Kidney (tissue), 14 donors: Measurements from ENCODE around the gene HDAC2. TPM values are rescaled to one million over a fixed set of nuclear protein-coding genes. Genes with fewer than 3 reads are reported as not detected.

ENCODE experiments used
- DNase-seq, 5 donors: peaks; one replicate each; pipeline ENCODE4 v3.0.0-alpha.2; 2013 to 2020
- FAIRE-seq: peaks from 2 replicates; lab custom pipeline; 2012; peaks lifted over from hg19 to GRCh38; lab: Jason Lieb, UNC
- H3K27ac ChIP-seq, 2 donors: one replicate each; pipeline ENCODE4 v1.7.0; 2013; ENCODE audit warnings: low read depth in 2 of 2, low read length in 2 of 2, inconsistent platforms in 1 of 2
- H3K27me3 ChIP-seq: one replicate; pipeline ENCODE4 v1.7.1; 2013; ENCODE audit warnings: low read length, inconsistent platforms; ENCODE audit not compliant: control insufficient read depth, insufficient read depth
- H3K36me3 ChIP-seq, 3 donors: one replicate each; pipeline versions ENCODE4 v1.7.0 to v1.7.1; 2013; ENCODE audit warnings: low read length in 3 of 3, control low read depth in 1 of 3, inconsistent platforms in 1 of 3; ENCODE audit not compliant: insufficient read depth in 3 of 3, control insufficient read depth in 2 of 3
- H3K4me1 ChIP-seq, 3 donors: one replicate each; pipeline versions ENCODE4 v1.7.0 to v1.7.1; 2013; ENCODE audit warnings: low read length in 3 of 3, inconsistent platforms in 1 of 3, low read depth in 1 of 3; ENCODE audit not compliant: control insufficient read depth in 2 of 3, insufficient read depth in 2 of 3
- H3K4me3 ChIP-seq, 3 donors: one replicate each; pipeline versions ENCODE4 v1.7.0 to v1.8.1; 2013; ENCODE audit warnings: low read length in 3 of 3, control low read depth in 1 of 3, inconsistent platforms in 1 of 3
- H3K9ac ChIP-seq, 3 donors: one replicate each; pipeline versions ENCODE4 v1.7.0 to v1.7.1; 2013; ENCODE audit warnings: low read length in 3 of 3, control low read depth in 1 of 3, inconsistent platforms in 1 of 3
- H3K9me3 ChIP-seq, 3 donors: one replicate each; pipeline versions ENCODE4 v1.7.0 to v1.7.1; 2013; ENCODE audit warnings: low read length in 3 of 3, control low read depth in 1 of 3, inconsistent platforms in 1 of 3; ENCODE audit not compliant: control insufficient read depth in 2 of 3, insufficient read depth in 1 of 3
- intact Hi-C: fragments of 100-400 bp; cut with DNase I; formaldehyde crosslinking; loops from one replicate; pipeline ENCODE4 v1.11.1; 2022
- polyA plus RNA-seq: library from polyadenylated mRNA; stranded (reverse); fragments of 350-450 nt; fragmentation: Illumina TruSeq; extraction: RNeasy Lipid Tissue Mini Kit (QIAGEN cat#74804); gene quantifications from one replicate; pipeline ENCODE4 v1.2.3, GENCODE V29; 2014; ENCODE audit warnings: low read depth, low replicate concordance; ENCODE audit not compliant: insufficient read depth
- total RNA-seq: library from RNA; stranded (reverse); fragmentation: NEBNext Ultra II Directional; extraction: Animal tissue kit (Norgen Biotek cat#: 25700); gene quantifications from one replicate; pipeline ENCODE4 v1.2.1, GENCODE V29; 2021
- TF ChIP-seq, protein P1 (sequence below): IDR thresholded peaks from 3 replicates; pipeline ENCODE4 v1.5.1; 2012; ENCODE audit warnings: mild to moderate bottlenecking, moderate library complexity, borderline replicate concordance; ENCODE audit not compliant: insufficient read depth; ENCODE audit errors: extremely low read depth
- donor health status: control.
- donor health status: control.
- donor health status: control.
- donor health status: control.
- donor health status: control.
- donor health status: DM: yes; HTN: yes; CAD: no.
- donor health status: Normal renal cell carcinoma (clear cell type).

The HDAC2 gene
- total and polyA plus RNA-seq, 2 donors from 2014 or later: 51.9 to 59.1 TPM

DNA sequence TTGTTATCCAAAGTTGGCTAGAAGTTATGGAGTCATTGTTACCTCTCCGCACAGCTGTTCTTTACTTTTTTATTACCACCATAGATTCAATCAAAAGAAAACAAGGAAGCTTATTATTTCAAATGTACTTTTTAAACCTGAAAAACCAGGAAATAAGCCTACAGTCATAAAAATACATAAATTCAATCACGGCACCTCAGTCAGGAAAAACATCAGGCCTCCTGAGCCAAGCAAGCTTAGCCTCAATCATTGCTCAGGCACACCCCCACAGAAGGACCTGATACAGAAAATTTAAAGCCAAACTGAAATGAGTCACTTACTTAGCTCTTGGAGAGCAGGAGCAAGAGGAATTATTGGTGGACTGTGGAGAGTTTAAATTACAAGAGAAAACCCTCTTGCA, 69.5 kb downstream of the HDAC2 start:
- H3K4me1 ChIP-seq: peaks cover 0 to 2% (median 0%) of the 10 kb centered on the region in 3 donors
- FAIRE-seq: no peak
- no peak overlapping the region for H3K27ac ChIP-seq
- H3K36me3 ChIP-seq: no peaks in the 10 kb centered on the region
- TF ChIP-seq, protein P1, sequence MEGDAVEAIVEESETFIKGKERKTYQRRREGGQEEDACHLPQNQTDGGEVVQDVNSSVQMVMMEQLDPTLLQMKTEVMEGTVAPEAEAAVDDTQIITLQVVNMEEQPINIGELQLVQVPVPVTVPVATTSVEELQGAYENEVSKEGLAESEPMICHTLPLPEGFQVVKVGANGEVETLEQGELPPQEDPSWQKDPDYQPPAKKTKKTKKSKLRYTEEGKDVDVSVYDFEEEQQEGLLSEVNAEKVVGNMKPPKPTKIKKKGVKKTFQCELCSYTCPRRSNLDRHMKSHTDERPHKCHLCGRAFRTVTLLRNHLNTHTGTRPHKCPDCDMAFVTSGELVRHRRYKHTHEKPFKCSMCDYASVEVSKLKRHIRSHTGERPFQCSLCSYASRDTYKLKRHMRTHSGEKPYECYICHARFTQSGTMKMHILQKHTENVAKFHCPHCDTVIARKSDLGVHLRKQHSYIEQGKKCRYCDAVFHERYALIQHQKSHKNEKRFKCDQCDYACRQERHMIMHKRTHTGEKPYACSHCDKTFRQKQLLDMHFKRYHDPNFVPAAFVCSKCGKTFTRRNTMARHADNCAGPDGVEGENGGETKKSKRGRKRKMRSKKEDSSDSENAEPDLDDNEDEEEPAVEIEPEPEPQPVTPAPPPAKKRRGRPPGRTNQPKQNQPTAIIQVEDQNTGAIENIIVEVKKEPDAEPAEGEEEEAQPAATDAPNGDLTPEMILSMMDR: no peak
- peak in 1 of 5 donors; percentile 22 for DNase-seq
- H3K9me3 ChIP-seq: no peaks in the 10 kb centered on the region
- intact Hi-C loops: no loop called here
- H3K27me3 ChIP-seq: no peaks in the 10 kb centered on the region
- H3K9ac ChIP-seq: no peak overlapping the region
- H3K4me3 ChIP-seq: no peak overlapping the region

DNA sequence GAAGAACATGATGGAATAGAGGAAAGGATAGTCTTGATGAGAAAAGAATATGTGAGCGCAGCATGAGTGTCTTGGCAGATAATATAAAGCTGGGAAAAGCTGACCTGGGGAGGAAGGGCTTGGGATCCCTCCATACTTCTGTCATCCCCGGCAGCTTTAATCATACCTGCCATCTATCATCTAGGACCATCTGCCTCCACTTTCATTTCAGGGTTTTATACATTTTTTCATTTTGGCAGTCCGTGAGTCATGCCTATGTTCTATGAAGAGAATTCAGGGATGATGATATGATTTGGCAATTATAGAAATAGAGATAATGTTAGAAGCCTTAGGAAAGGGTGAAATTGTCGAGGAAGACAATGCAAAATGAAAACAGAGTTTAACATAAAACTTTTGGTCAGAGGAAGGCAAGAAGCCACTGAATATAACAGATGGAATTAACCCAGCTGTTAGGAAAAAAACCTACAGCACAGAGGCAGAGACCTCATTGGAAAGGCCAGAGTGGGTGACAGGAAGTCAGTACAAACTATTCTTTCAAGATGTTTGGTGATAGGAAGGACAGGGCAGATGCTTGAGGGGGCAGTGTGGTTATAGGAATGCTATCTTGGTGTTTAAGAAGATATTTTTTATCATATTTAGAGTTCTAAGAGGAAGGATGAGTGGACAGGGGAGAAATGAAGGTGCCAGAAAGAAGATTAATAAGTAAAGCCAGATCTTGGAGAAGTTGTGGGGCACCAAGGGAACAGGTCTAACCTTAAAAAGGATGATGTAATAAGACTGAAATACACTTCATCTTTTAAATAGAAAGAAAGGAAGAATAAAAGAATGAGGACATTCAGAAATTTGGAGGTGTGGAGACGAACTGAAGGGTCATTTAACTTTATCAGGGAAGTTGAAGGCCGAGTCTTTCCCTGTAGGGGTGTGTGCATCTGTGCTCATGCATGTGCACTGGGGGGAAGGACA, 76.0 kb downstream of the HDAC2 start:
- no peak overlapping the region for H3K27ac ChIP-seq
- H3K4me1 ChIP-seq: no peaks in the 10 kb centered on the region
- H3K4me3 ChIP-seq: no peak overlapping the region
- H3K36me3 ChIP-seq: no peaks in the 10 kb centered on the region
- no peaks in the 10 kb centered on the region for H3K27me3 ChIP-seq
- no peak for FAIRE-seq
- intact Hi-C loops: no loop called here
- no peak overlapping the region for H3K9ac ChIP-seq
- DNase-seq: no peak
- H3K9me3 ChIP-seq: no peaks in the 10 kb centered on the region
- TF ChIP-seq, protein P1: no peak

DNA sequence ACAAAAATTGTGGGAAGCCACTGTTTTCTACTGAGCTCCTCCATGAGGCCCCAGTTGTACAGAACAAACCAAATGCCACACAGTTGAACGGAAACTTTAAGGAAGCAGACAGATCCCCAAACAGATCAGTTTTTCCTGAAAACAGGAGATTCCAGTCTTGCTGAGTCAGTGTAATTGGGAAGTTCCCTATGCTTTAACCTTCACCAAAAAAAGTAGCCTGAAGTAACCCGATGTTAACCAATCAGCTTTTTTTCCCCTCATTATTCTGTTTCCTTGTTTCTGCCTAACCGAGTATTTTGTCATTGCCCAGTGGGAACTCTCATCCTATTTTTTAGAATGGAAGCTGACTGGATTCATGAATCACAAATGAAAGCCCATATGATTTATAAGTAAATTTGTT, 77.1 kb downstream of the HDAC2 start:
- Histone ChIP-seq H3K4me1 (no peaks in the 10 kb centered on the region), H3K9ac (no peak overlapping the region), H3K27me3 (no peaks in the 10 kb centered on the region), H3K9me3 (no peaks in the 10 kb centered on the region), H3K27ac (no peak overlapping the region), H3K4me3 (no peak overlapping the region), H3K36me3 (no peaks in the 10 kb centered on the region)
- DNase-seq: no peak
- TF ChIP-seq, protein P1: no peak
- no peak for FAIRE-seq
- intact Hi-C loops: no loop called here
